Kasumi-1 (cell line): Measurements from ENCODE around the gene SSR3.

Experiments used
- DNase-seq, 2 experiments: peaks; one replicate each; lab custom pipeline; 2025; lab: John Stamatoyannopoulos, UW

The SSR3 gene

DNA sequence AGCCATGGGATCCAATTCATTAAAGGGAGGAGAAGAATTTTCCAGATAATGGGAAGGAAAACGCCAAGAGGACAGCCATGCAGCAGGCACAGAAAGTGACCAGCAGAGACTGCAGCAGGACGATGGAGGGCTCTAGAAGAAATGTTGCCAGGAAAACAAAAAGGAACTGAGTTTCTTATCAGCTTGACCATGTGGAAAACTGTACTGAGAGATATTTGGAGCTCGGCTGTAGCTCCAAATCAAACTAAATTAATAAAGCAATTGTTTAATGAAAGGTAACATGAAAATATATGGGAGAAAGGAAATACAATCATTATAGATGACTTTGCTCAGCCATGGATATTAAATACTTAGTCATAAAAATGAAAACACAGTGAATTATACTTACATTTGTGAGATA, 63.7 kb downstream of the SSR3 start:
- no peak for DNase-seq
